Muscle layer of colon (tissue), 2 donors: Measurements from ENCODE around the gene TRAPPC10.

ENCODE experiments used
- H3K27ac ChIP-seq: one replicate; pipeline ENCODE4 v1.7.0; 2013; ENCODE audit warnings: low read depth, mild to moderate bottlenecking, low read length, moderate library complexity
- H3K27me3 ChIP-seq, 2 donors: one replicate each; pipeline ENCODE4 v1.7.0; 2013; ENCODE audit warnings: low read length in 2 of 2, mild to moderate bottlenecking in 2 of 2; ENCODE audit not compliant: insufficient read depth in 2 of 2, control insufficient read depth in 1 of 2
- H3K36me3 ChIP-seq: one replicate; pipeline ENCODE4 v1.7.0; 2013; ENCODE audit warnings: mild to moderate bottlenecking, low read length; ENCODE audit not compliant: insufficient read depth
- H3K4me1 ChIP-seq: one replicate; pipeline ENCODE4 v1.7.0; 2013; ENCODE audit warnings: mild to moderate bottlenecking, low read length; ENCODE audit not compliant: insufficient read depth
- H3K4me3 ChIP-seq, 2 donors: one replicate each; pipeline ENCODE4 v1.7.0; 2013; ENCODE audit warnings: low read length in 2 of 2, low read depth in 1 of 2, mild to moderate bottlenecking in 1 of 2, moderate library complexity in 1 of 2
- H3K9ac ChIP-seq: one replicate; pipeline ENCODE4 v1.7.0; 2013; ENCODE audit warnings: low read length
- H3K9me3 ChIP-seq: one replicate; pipeline ENCODE4 v1.7.0; 2013; ENCODE audit warnings: mild to moderate bottlenecking, low read length
- donor health status: abdominal sarcoma.
- donor health status: Adenocarcinoma of cecum.

TRAPPC10 gene

GRCh38 chr21:43972850-43973633, 39.1 kb upstream of the TRAPPC10 start:
- Histone ChIP-seq H3K27me3 (no peaks in the 10 kb centered on the region), H3K9me3 (no peaks in the 10 kb centered on the region), H3K36me3 (peaks cover 36% of the 10 kb centered on the region), H3K4me3 (no peak overlapping the region), H3K9ac (no peak overlapping the region), H3K27ac (no peak overlapping the region), H3K4me1 (no peaks in the 10 kb centered on the region)

DNA sequence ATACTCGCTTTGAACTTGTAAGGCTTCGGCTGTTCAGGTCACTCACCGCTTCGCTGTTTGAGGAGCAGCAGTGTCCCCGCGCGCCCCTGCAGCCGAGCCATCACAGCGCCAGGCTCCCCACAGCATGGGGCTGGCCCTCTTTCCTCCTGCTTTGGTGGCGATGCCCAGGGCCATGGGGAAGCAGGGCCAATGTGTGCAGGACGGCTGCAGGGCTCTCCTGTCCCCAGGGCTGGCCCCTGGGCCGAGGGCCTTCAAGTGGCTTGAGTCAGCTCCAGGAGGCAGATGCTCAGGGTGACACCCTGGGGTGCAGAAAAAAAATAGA, 38.5 kb upstream of the TRAPPC10 start:
- no peaks in the 10 kb centered on the region for H3K27me3 ChIP-seq
- H3K27ac ChIP-seq, result no peak overlapping the region
- no peak overlapping the region for H3K9ac ChIP-seq
- H3K4me3 ChIP-seq, result no peak overlapping the region
- H3K4me1 ChIP-seq, result no peaks in the 10 kb centered on the region
- peaks cover 41% of the 10 kb centered on the region for H3K36me3 ChIP-seq
- no peaks in the 10 kb centered on the region for H3K9me3 ChIP-seq

DNA sequence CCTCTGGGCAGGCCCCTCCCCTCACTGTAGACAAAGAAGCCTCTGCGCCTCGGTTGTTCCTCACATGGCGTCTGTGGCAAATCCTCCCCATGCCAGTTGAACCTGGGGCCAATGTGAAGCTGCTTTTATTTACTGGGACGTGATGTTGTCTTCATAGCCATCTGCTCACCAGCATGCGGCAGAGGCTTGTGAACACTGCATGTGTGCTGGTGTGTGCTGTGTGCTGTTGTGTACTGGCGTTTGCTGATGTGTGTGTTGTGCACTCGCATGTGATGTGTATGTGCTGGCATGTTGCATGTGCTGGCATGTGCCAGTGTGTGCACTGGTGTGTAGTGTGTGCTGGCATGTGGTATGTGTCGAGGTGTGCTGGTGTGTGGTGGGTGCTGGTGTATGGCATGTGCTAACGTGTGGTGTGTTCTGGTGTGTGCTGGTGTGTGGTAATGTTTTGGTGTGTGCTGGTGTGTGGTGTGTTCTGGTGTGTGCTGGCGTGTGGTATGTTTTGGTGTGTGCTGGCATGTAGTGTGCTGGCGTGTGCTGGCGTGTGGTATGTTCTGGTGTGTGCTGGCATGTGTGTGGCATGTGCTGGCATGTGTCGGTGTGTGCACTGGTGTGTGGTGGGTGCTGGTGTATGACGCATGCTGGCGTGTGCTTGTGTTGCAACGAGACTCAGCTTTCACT, 37.2 kb upstream of the TRAPPC10 start:
- Histone ChIP-seq H3K4me1 (no peaks in the 10 kb centered on the region), H3K27ac (no peak overlapping the region), H3K9me3 (no peaks in the 10 kb centered on the region), H3K27me3 (no peaks in the 10 kb centered on the region), H3K9ac (no peak overlapping the region), H3K36me3 (peaks cover 40% of the 10 kb centered on the region), H3K4me3 (no peak overlapping the region)

DNA sequence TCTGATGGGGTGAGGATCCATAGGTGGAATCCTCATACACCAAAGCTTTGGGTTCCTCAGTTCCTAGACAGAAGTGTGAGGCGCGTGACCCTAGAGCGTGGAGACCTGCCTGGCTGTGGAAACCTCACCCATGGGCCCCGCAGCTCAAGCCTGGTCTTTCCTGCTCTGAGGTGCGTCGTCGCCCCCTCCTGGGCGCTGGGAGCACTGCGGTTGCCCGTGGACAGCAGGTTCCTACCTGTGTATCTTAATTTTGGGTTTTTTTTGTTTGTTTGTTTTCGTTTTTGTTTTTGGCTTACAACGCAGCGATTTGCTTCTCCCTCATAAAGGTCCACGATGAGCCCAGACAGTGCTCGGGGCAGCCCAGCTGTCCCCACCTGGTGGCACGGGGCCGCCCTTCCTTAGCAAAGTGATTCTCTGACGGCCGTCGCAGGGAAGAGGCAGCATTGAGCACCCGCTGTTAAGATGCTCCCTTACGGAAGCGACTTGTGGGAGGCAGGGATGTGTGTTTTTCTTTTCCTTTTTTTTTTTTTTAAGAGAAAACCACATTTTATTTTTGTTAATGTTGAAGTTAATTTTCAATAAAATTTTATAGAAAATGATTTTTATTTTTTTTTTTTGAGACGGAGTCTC, 36.5 kb upstream of the TRAPPC10 start:
- Histone ChIP-seq H3K9me3 (no peaks in the 10 kb centered on the region), H3K27ac (no peak overlapping the region), H3K9ac (no peak overlapping the region), H3K4me3 (no peak overlapping the region), H3K27me3 (no peaks in the 10 kb centered on the region), H3K36me3 (peaks cover 34% of the 10 kb centered on the region), H3K4me1 (no peaks in the 10 kb centered on the region)

DNA sequence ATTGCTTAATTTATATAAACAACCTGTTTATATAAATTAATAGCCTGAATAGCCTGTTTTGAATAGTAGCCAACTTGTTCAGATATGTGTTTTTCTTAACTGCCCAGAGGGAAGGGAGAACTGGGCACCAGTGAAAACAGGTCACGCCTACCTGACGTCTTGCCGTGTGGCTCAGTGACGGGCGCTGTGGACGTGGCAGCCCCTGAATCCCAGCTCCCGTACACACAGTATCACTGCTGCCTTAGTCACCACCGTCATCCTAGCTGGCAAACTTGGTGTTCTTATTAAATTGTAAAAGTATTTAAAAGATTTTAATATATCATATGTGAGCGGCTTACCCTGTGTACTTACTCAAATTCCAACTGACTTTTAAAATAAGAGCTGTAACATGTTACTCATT, 35.4 kb upstream of the TRAPPC10 start:
- Histone ChIP-seq H3K4me1 (no peaks in the 10 kb centered on the region), H3K27ac (no peak overlapping the region), H3K9ac (no peak overlapping the region), H3K9me3 (no peaks in the 10 kb centered on the region), H3K36me3 (peaks cover 23% of the 10 kb centered on the region), H3K27me3 (no peaks in the 10 kb centered on the region), H3K4me3 (no peak overlapping the region)

DNA sequence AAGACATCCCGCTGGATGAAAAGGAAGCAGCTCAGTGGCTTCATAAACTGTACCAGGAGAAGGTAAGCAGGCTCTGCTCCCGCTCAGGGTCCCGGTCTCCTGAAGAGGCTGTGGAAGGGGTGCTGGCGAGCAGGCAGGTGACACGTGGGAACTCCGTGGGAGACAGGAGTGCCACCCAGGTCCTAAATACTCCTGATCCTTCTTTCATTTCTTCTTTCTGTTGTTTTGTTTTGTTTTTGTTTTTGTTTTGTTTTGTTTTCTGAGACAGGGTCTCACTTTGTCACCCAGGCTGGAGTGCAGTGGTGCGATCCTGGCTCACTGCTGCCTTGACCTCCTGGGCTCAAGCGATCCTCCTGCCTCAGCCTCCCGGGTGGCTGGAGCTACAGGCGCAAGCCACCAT, 34.0 kb upstream of the TRAPPC10 start:
- Histone ChIP-seq H3K4me1 (no peaks in the 10 kb centered on the region), H3K9ac (no peak overlapping the region), H3K27me3 (no peaks in the 10 kb centered on the region), H3K36me3 (peaks cover 28% of the 10 kb centered on the region), H3K27ac (no peak overlapping the region), H3K4me3 (no peak overlapping the region), H3K9me3 (no peaks in the 10 kb centered on the region)

GRCh38 chr21:43979654-43980053, 32.5 kb upstream of the TRAPPC10 start:
- Histone ChIP-seq H3K4me1 (no peaks in the 10 kb centered on the region), H3K27ac (no peak overlapping the region), H3K27me3 (no peaks in the 10 kb centered on the region), H3K9ac (no peak overlapping the region), H3K36me3 (peaks cover 28% of the 10 kb centered on the region), H3K9me3 (no peaks in the 10 kb centered on the region), H3K4me3 (no peak overlapping the region)

DNA sequence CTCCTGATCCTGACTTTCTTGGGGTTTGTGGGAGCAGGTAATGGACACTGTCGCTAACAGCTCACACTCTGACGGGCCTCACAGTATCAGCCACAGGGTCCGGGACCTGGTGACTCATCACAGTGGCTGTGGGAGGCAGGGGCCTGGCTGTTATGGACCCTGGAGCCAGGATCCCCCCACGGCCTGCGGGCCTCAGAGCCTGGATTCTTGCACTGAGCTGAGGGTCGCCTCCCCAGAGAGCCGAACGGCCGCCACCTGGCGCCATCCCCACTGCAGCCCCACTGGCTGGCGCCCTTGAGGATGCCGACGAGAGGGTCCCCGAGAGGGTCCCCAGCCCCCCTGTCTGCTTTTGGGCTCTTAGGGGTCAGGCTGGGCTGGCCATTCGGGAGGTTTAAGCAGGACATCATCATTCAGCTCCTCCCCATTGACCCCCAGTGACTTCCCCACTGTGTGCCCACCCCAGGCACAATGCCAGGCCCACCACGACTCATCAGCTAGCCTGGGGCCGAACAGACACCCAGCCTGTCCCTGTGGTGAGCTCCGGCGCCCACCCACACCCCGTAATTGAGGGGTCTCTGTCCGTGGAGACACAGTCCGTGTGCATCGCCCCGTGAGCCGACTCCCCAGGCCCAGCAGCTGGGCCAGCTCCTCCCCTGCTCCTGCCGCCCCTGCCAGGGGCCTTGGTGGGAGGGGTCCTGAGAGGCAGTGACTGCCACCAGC, 30.8 kb upstream of the TRAPPC10 start:
- Histone ChIP-seq H3K27ac (no peak overlapping the region), H3K4me3 (no peak overlapping the region), H3K27me3 (no peaks in the 10 kb centered on the region), H3K9me3 (no peaks in the 10 kb centered on the region), H3K9ac (no peak overlapping the region), H3K36me3 (peaks cover 28% of the 10 kb centered on the region), H3K4me1 (no peaks in the 10 kb centered on the region)

DNA sequence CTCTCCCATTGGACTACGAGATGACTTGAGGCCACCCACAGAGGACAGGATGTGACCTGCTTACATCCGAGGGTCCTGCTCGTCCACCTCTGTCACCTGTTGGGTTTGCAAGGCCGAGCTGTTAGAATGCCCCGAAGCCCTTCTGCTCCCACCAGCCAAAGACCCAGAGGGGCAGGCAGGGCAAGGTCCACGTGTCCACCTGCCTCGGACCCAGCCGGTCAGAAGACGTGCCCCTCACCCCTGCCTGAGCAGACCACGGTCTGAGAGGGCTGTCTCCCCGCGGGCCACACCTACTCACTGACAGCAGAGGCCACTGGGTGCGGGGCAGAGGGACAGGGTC, 30.3 kb upstream of the TRAPPC10 start:
- Histone ChIP-seq H3K27me3 (no peaks in the 10 kb centered on the region), H3K9me3 (no peaks in the 10 kb centered on the region), H3K27ac (no peak overlapping the region), H3K36me3 (peaks cover 28% of the 10 kb centered on the region), H3K4me3 (no peak overlapping the region), H3K4me1 (no peaks in the 10 kb centered on the region), H3K9ac (no peak overlapping the region)

- no peak overlapping the region for H3K9ac ChIP-seq
- no peaks in the 10 kb centered on the region for H3K9me3 ChIP-seq
- H3K4me1 ChIP-seq, result no peaks in the 10 kb centered on the region
- H3K4me3 ChIP-seq, result no peak overlapping the region
- H3K27ac ChIP-seq, result no peak overlapping the region
- peaks cover 28% of the 10 kb centered on the region for H3K36me3 ChIP-seq
- no peaks in the 10 kb centered on the region for H3K27me3 ChIP-seq
These were observed 29.5 kb upstream of the TRAPPC10 start for GRCh38 chr21:43982489-43983078.

DNA sequence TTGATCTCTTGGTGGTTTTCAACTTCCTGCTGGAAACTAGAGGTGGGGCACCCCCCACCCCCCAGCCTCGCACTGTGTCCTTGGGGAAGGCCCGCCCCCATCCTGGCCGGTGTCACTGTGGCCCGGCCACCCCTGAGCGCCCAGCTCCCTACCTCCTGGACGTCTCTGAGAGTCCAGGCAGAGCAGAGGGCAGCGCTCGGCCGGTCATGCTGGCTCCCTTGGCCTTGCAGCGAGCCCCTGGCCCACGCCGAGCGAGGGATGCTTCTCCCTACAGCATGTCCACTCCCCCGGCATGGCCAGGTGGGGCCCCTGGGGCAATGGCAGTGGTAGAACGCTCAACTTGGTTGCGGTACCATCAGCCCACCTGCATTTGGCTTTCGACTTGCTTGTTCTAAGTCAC, 28.7 kb upstream of the TRAPPC10 start:
- no peak overlapping the region for H3K9ac ChIP-seq
- no peaks in the 10 kb centered on the region for H3K9me3 ChIP-seq
- no peak overlapping the region for H3K4me3 ChIP-seq
- H3K36me3 ChIP-seq, result peaks cover 22% of the 10 kb centered on the region
- no peak overlapping the region for H3K27ac ChIP-seq
- H3K27me3 ChIP-seq, result no peaks in the 10 kb centered on the region
- no peaks in the 10 kb centered on the region for H3K4me1 ChIP-seq
